Osteoblast (primary cell): Measurements from ENCODE around the gene HDAC4. TPM values are rescaled to one million over a fixed set of nuclear protein-coding genes. Genes with fewer than 3 reads are reported as not detected.

Source experiments
- DNase-seq: peaks from one replicate; pipeline ENCODE4 v3.0.0; 2011; ENCODE audit warnings: low spot score, mixed read lengths; ENCODE audit not compliant: insufficient read length; ENCODE audit errors: missing footprints
- H2AFZ ChIP-seq: 2 replicates; pipeline ENCODE4 v1.6.0; 2011; ENCODE audit warnings: mild to moderate bottlenecking, low read length
- H3K27ac ChIP-seq: 2 replicates; pipeline ENCODE4 v1.5.1; 2011; ENCODE audit warnings: mild to moderate bottlenecking, low read depth, low read length, moderate library complexity
- H3K27me3 ChIP-seq: 2 replicates; pipeline ENCODE4 v1.6.0; 2012; ENCODE audit warnings: mild to moderate bottlenecking, control low read depth, inconsistent platforms, low read length, moderate library complexity; ENCODE audit not compliant: insufficient read depth
- H3K36me3 ChIP-seq: 2 replicates; pipeline ENCODE4 v1.5.1; 2011; ENCODE audit warnings: mild to moderate bottlenecking, low read length, control low read depth, moderate library complexity; ENCODE audit not compliant: insufficient read depth
- H3K4me1 ChIP-seq: 2 replicates; pipeline ENCODE4 v1.5.1; 2011; ENCODE audit warnings: mild to moderate bottlenecking, low read length, control low read depth, moderate library complexity; ENCODE audit not compliant: insufficient read depth
- H3K4me2 ChIP-seq: 2 replicates; pipeline ENCODE4 v1.6.0; 2011; ENCODE audit warnings: mild to moderate bottlenecking, low read length; ENCODE audit not compliant: insufficient read depth
- H3K4me3 ChIP-seq: fragments of 200-600 bp; sonication (generic); 3 replicates; pipeline ENCODE4 v1.5.1; 2012; ENCODE audit warnings: mild to moderate bottlenecking, low read length, inconsistent platforms; ENCODE audit not compliant: insufficient read depth
- H3K79me2 ChIP-seq: 2 replicates; pipeline ENCODE4 v1.6.0; 2012; ENCODE audit warnings: mild to moderate bottlenecking, low read length, control low read depth, inconsistent platforms; ENCODE audit not compliant: insufficient read depth
- H3K9me3 ChIP-seq: 2 replicates; pipeline ENCODE4 v1.5.1; 2011; ENCODE audit warnings: low read depth, low read length, control low read depth
- H4K20me1 ChIP-seq: 2 replicates; pipeline ENCODE4 v1.6.0; 2012; ENCODE audit warnings: mild to moderate bottlenecking, low read length, control low read depth; ENCODE audit not compliant: insufficient read depth
- CTCF ChIP-seq: IDR thresholded peaks from 2 replicates; pipeline ENCODE4 v1.5.1; 2011; ENCODE audit warnings: mild to moderate bottlenecking, low read depth, low read length, moderate library complexity; ENCODE audit errors: extremely low read depth
- total RNA-seq: library from RNA; depleted of rRNA; stranded (reverse); fragments of >200 nt; gene quantifications from 2 replicates; pipeline ENCODE4 v1.2.3, GENCODE V29; 2012

HDAC4 gene
- total RNA-seq, 1 donor: 30.8 TPM

- TF ChIP-seq CTCF: no peak
- no peaks in the 10 kb centered on the region for H3K27me3 ChIP-seq
- no peaks in the 10 kb centered on the region for H3K9me3 ChIP-seq
- no peaks in the 10 kb centered on the region for H4K20me1 ChIP-seq
- H3K79me2 ChIP-seq: peaks cover 7% of the 10 kb centered on the region
- no peak overlapping the region for H3K27ac ChIP-seq
- no peaks in the 10 kb centered on the region for H3K36me3 ChIP-seq
- no peak overlapping the region for H3K4me3 ChIP-seq
- DNase-seq: peak; percentile 35
- no peak overlapping the region for H2AFZ ChIP-seq
- peaks cover 13% of the 10 kb centered on the region for H3K4me1 ChIP-seq
- no peak overlapping the region for H3K4me2 ChIP-seq
Observed at GRCh38 chr2:239294571-239295054, 106.2 kb downstream of the HDAC4 start.

GRCh38 chr2:239293775-239294430, 106.9 kb downstream of the HDAC4 start:
- TF ChIP-seq CTCF: no peak
- Histone ChIP-seq H2AFZ (no peak overlapping the region), H3K36me3 (no peaks in the 10 kb centered on the region), H3K4me3 (no peak overlapping the region), H3K4me2 (no peak overlapping the region), H3K4me1 (peaks cover 13% of the 10 kb centered on the region), H4K20me1 (no peaks in the 10 kb centered on the region), H3K9me3 (no peaks in the 10 kb centered on the region), H3K27me3 (no peaks in the 10 kb centered on the region), H3K79me2 (peaks cover 7% of the 10 kb centered on the region), H3K27ac (no peak overlapping the region)
- DNase-seq: peak; percentile 48

GRCh38 chr2:239292959-239293774, 107.7 kb downstream of the HDAC4 start:
- no peak overlapping the region for H3K4me2 ChIP-seq
- DNase-seq: peak; percentile 32
- H3K27me3 ChIP-seq: no peaks in the 10 kb centered on the region
- H3K79me2 ChIP-seq: peaks cover 7% of the 10 kb centered on the region
- peaks cover 13% of the 10 kb centered on the region for H3K4me1 ChIP-seq
- TF ChIP-seq CTCF: no peak
- H3K9me3 ChIP-seq: no peaks in the 10 kb centered on the region
- no peak overlapping the region for H3K27ac ChIP-seq
- no peak overlapping the region for H2AFZ ChIP-seq
- H3K4me3 ChIP-seq: no peak overlapping the region
- no peaks in the 10 kb centered on the region for H4K20me1 ChIP-seq
- H3K36me3 ChIP-seq: no peaks in the 10 kb centered on the region

GRCh38 chr2:239292531-239292930, 108.3 kb downstream of the HDAC4 start:
- no peak overlapping the region for H3K27ac ChIP-seq
- no peaks in the 10 kb centered on the region for H3K27me3 ChIP-seq
- no peak overlapping the region for H3K4me3 ChIP-seq
- H2AFZ ChIP-seq: no peak overlapping the region
- peaks cover 13% of the 10 kb centered on the region for H3K4me1 ChIP-seq
- H3K9me3 ChIP-seq: no peaks in the 10 kb centered on the region
- peaks cover 7% of the 10 kb centered on the region for H3K79me2 ChIP-seq
- DNase-seq: peak; percentile 58
- no peak overlapping the region for H3K4me2 ChIP-seq
- TF ChIP-seq CTCF: no peak
- no peaks in the 10 kb centered on the region for H4K20me1 ChIP-seq
- H3K36me3 ChIP-seq: no peaks in the 10 kb centered on the region
